Heart left ventricle (tissue), 16 donors: ENCODE data around the gene TUBB. TPM values are rescaled to one million over a fixed set of nuclear protein-coding genes. Genes with fewer than 3 reads are reported as not detected.

Experiments used
- ATAC-seq, 4 donors: fragments of 200-7000 bp; cut with Tn5 transposase; one replicate each; pipeline ENCODE4 v1.9.1; 2020 to 2022; ENCODE audit warnings: moderate library complexity in 4 of 4, mild to moderate bottlenecking in 3 of 4, moderate number of reproducible peaks in 1 of 4
- DNase-seq, 5 donors: peaks; one replicate each; pipeline ENCODE4 v3.0.0-alpha.2; 2020
- H3K27ac ChIP-seq, 12 donors: fragments of 200-600 bp; sonication (generic) in 4 of 12; one replicate each; pipeline versions ENCODE4 v1.5.0 to v1.8.0; 2016 to 2022; ENCODE audit warnings: mild to moderate bottlenecking in 2 of 12
- H3K27me3 ChIP-seq, 9 donors: fragments of 200-600 bp; sonication (generic) in 2 of 9; one replicate each; pipeline versions ENCODE4 v1.5.1 to v1.8.0; 2016 to 2022; ENCODE audit warnings: mild to moderate bottlenecking in 3 of 9
- H3K36me3 ChIP-seq, 9 donors: fragments of 200-600 bp; sonication (generic) in 2 of 9; one replicate each; pipeline versions ENCODE4 v1.5.0 to v1.8.0; 2018 to 2022; ENCODE audit warnings: mild to moderate bottlenecking in 2 of 9
- H3K4me1 ChIP-seq, 12 donors: fragments of 200-600 bp; sonication (generic) in 4 of 12; one replicate each; pipeline versions ENCODE4 v1.5.0 to v1.8.0; 2016 to 2022; ENCODE audit warnings: mild to moderate bottlenecking in 3 of 12
- H3K4me3 ChIP-seq, 12 donors: fragments of 200-600 bp; sonication (generic) in 4 of 12; one replicate each; pipeline versions ENCODE4 v1.5.0 to v1.8.0; 2017 to 2022; ENCODE audit warnings: mild to moderate bottlenecking in 9 of 12, moderate library complexity in 4 of 12
- H3K9me3 ChIP-seq, 12 donors: fragments of 200-600 bp; sonication (generic) in 4 of 12; one replicate each; pipeline versions ENCODE4 v1.5.0 to v1.8.0; 2016 to 2022; ENCODE audit warnings: mild to moderate bottlenecking in 1 of 12
- CTCF ChIP-seq, 12 donors: fragments of 200-600 bp; sonication (generic) in 4 of 12; IDR thresholded peaks; one replicate each; pipeline versions ENCODE4 v1.5.0 to v1.8.0; 2018 to 2022; ENCODE audit warnings: antibody characterized with exemption in 12 of 12, mild to moderate bottlenecking in 5 of 12
- POLR2A ChIP-seq, 2 donors: fragments of 450-650 bp; IDR thresholded peaks; one replicate each; pipeline ENCODE4 v1.6.1; 2017; ENCODE audit warnings: antibody characterized with exemption in 2 of 2, mild to moderate bottlenecking in 2 of 2, moderate library complexity in 2 of 2
- WGBS, 4 donors: extraction: QIAGEN DNeasy Blood & Tissue Kit in 2 of 4; methylation state at CpG; one replicate each; pipeline versions ENCODE4 v1.1.5 to v1.1.7; 2013 to 2018; 5-methylcytosine and 5-hydroxymethylcytosine counted together
- intact Hi-C, 10 donors: fragments of 100-400 bp; cut with DNase I; formaldehyde crosslinking; loops; one replicate each; pipeline versions ENCODE4 v1.11.1 to v1.14.2; 2022
- polyA plus RNA-seq, 2 donors: library from polyadenylated mRNA; stranded (reverse); fragments of 200-250 nt; gene quantifications; one replicate each; pipeline ENCODE4 v1.2.3, GENCODE V29; 2013
- total RNA-seq, 9 donors: library from RNA; depleted of rRNA in 2 of 9; stranded (reverse); fragments of >200 nt in 2 of 9; fragmentation: NEBNext Ultra II Directional in 3 of 9; extraction: Animal tissue kit (Norgen Biotek cat#: 25700) in 3 of 9; gene quantifications; one replicate each; pipeline versions ENCODE4 v1.1.0 to v1.2.4, GENCODE V29; 2016 to 2023
- donor health status: ischemic (EF 13 %, LVEDD 7.1; RV severe dilation, severe dysfunction).
- donor health status: healthy with polysubstance abuse.
- donor health status: DM: no; HTN: yes; CAD: no.
- donor health status: DM: no; HTN: no; CAD: no.
- donor health status: ischemic (EF 25% LVEDD 6.9; RV normal size, moderate dysfunction).
- donor health status: ischemic (EF 25% LVEDD 5.7; RV mildly dilated, moderate dysfunction).
- donor health status: healthy.
- donor health status: DM: yes; HTN: yes; CAD: no.
- donor health status: ischemic (EF 35%, LVEDD 5.7; RV mildly dilated, moderate dysfunction).
- donor health status: nonischemic (EF 11% LVEDD 7.7; RV severe dilation, severe dysfunction).
- donor health status: DM: yes; HTN: yes; CAD: no.
- donor health status: PGD.
- donor health status: ischemic (EF 29% LVEDD 5.4; RV normal size, mild dysfunction).
- donor health status: nonischemic (EF 23%, LVEDD 6.1; RV moderate dilation, normal function).

The TUBB gene
- total and polyA plus RNA-seq, 11 donors: 183 to 497 (median 238) TPM

GRCh38 chr6:30725713-30726505, 5.8 kb downstream of the TUBB start:
- ATAC-seq (no peak), DNase-seq (no peak)
- Histone ChIP-seq H3K27ac (peak overlapping the region in 5 of 12 donors; percentile 19 to 48 (median 37)), H3K9me3 (no peaks in the 10 kb centered on the region), H3K27me3 (no peaks in the 10 kb centered on the region), H3K4me3 (no peak overlapping the region), H3K36me3 (peaks cover 0 to 92% (median 82%) of the 10 kb centered on the region in 9 donors), H3K4me1 (peaks cover 0 to 55% (median 36%) of the 10 kb centered on the region in 12 donors)
- TF ChIP-seq POLR2A (IDR thresholded peaks at IDR 0.05) (no peak), CTCF (IDR thresholded peaks at IDR 0.05) (no peak)
- intact Hi-C loops: loop anchor here in 4 of 10 donors (5.0 to 10.0 kb wide), 5 partner anchors 171 to 359 kb away; partner anchors contain the start of genes GNL1 (in 1 of the 4), HLA-E (in 1 of the 4) and PRR3 (in 1 of the 4)
- WGBS, 4 donors: 47 to 65% (median 61%) methylated on average over 3 of the region's 3 CpGs

- H3K4me1 ChIP-seq: peaks cover 0 to 60% (median 38%) of the 10 kb centered on the region in 12 donors
- ATAC-seq (no peak), DNase-seq (no peak)
- 89 to 93% (median 89%) methylated on average over 11 of the region's 11 CpGs for WGBS, 4 donors
- H3K9me3 ChIP-seq: no peaks in the 10 kb centered on the region
- intact Hi-C loops: loop anchor here in 4 of 10 donors (5.0 to 10.0 kb wide), 5 partner anchors 172 to 358 kb away; partner anchors contain the start of genes GNL1 (in 1 of the 4), HLA-E (in 1 of the 4) and PRR3 (in 1 of the 4)
- H3K36me3 ChIP-seq: peaks cover 0 to 98% (median 87%) of the 10 kb centered on the region in 9 donors
- no peaks in the 10 kb centered on the region for H3K27me3 ChIP-seq
- TF ChIP-seq CTCF (IDR thresholded peaks at IDR 0.05) (no peak), POLR2A (IDR thresholded peaks at IDR 0.05) (no peak)
- peak overlapping the region in 1 of 12 donors; percentile 48 for H3K27ac ChIP-seq
- no peak overlapping the region for H3K4me3 ChIP-seq
These were observed 6.6 kb downstream of the TUBB start for GRCh38 chr6:30726506-30727413.

GRCh38 chr6:30727920-30728553, 7.9 kb downstream of the TUBB start:
- WGBS, 4 donors: 61 to 67% (median 63%) methylated on average over 7 of the region's 7 CpGs
- ATAC-seq (no peak), DNase-seq (no peak)
- H3K9me3 ChIP-seq: no peaks in the 10 kb centered on the region
- no peak overlapping the region for H3K4me3 ChIP-seq
- H3K4me1 ChIP-seq: peaks cover 0 to 47% (median 28%) of the 10 kb centered on the region in 12 donors
- peak overlapping the region in 1 of 12 donors; percentile 48 for H3K27ac ChIP-seq
- TF ChIP-seq POLR2A (IDR thresholded peaks at IDR 0.05) (no peak), CTCF (IDR thresholded peaks at IDR 0.05) (no peak)
- H3K27me3 ChIP-seq: no peaks in the 10 kb centered on the region
- H3K36me3 ChIP-seq: peaks cover 0 to 100% (median 95%) of the 10 kb centered on the region in 9 donors
- intact Hi-C loops: loop anchor here in 4 of 10 donors (5.0 to 10.0 kb wide), 5 partner anchors 173 to 357 kb away; partner anchors contain the start of genes GNL1 (in 1 of the 4), HLA-E (in 1 of the 4) and PRR3 (in 1 of the 4)
